COR-L47 (cell line): ENCODE results near the gene ARHGEF5.
"Not testable (repeated sequence)": the region's sequence is repeated elsewhere in the genome, so short reads cannot be mapped to it uniquely, and the experiment has no call there.

ENCODE experiments used
- DNase-seq: peaks from one replicate; lab custom pipeline; 2025; lab: John Stamatoyannopoulos, UW

ARHGEF5 gene

DNA sequence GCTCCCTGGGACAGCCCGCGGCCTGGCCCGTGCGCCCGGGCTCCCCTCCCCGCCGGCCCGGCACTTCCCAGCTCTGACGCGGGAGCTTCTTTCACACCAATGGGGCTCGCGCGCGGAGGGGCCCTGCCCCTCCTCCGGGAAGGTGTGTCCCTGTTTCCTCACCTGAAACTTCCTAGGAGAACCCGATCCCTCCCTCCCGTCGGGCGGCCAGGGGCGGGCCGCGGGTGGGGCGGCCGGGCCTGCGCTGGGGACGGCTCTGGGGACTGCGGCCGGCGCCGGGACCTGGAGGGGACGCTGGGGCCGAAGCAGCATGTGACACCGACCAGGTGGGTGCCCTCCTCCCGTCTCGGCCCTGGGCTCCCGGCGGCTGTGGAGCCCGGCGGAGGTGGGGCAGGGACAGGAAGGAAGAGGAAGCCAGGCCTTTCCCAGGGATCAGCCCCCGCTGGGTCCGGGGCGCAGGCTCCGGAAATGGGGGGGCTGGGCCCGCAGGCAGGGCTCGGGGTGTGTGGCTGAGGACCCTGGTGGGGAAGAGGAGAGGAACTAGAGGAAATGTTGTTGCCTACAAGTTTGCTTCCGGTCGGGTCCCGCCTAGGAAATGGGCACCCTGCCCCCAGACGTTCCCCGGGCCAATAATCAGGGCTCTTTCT is at the start of gene ARHGEF5:
ARHGEF5 (plus strand) TSS at position 227 of the 647 bp plus-strand sequence. CDS start 7,268 bp downstream, outside the sequence.
- not testable (repeated sequence) for DNase-seq

DNA sequence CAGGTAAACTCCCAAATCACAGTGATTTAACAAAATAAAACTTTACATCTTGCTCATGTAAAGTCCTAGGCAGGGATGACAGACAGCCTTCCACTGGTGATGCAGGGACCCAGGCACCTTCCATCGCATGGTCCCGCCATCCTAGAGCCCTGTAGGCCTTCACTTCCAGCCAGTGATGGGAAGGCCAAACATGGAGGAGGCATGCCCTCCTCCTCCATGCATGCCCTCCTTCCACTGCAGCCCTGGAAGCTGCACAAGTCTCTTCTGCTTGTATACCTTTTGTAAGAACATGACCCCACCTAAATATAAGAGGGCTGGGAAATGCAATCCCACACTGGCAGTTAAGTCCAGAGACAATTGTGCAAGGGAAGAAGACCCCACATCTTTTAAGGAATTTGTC is 45.5 kb upstream of the ARHGEF5 start:
- DNase-seq = not testable (repeated sequence)

DNA sequence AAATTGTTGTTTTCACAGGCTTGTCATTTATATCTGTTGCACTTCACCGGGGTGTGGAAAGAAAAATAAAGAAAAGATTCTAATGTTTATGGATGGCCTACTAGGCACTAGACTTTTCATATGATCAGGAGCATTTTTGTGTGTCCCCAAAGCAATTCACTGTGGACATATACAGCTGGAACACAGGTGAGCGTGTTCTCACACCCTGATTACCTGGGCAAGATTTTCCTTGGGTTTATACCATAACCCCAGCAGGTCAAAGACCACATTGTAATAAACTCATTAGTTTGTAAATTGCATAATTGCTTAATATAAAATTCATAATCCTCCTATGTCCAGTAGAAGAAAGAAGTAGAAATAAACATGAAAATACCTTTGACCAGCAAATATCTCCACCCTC is 44.0 kb upstream of the ARHGEF5 start:
- DNase-seq = not testable (repeated sequence)

DNA sequence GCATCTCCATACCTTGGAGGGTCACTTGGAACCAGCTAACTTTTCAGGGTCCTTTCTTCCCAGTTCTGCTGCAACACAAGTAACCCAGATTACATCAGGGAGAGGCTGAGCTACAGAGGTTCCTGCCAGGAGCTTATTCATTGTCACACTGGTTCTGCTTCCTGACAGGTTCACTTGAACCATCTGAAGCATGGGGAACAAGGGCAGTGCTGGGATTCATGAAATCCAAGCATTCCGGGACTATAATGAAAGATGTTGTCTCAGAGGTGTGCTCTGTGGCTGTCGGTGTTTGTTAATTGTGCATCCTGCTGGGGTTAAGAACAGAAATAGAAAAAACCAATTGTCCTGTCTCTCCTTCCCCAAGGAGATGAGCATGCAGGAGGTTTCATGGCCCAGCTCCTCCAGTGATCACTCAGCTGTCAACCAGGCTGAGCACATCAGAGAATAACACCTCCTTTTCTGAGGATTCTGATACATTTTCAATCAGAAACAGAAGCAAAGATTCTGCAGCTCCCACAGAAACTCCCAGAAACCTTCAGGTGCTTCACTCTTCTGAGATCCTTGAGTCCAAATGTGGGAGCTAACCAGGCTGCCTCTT is 43.2 kb upstream of the ARHGEF5 start, which contains the start of gene OR2A1:
OR2A1 (plus strand) TSS at position 548 of the 598 bp plus-strand sequence. CDS start 5,706 bp downstream, outside the sequence.
- DNase-seq = not testable (repeated sequence)

DNA sequence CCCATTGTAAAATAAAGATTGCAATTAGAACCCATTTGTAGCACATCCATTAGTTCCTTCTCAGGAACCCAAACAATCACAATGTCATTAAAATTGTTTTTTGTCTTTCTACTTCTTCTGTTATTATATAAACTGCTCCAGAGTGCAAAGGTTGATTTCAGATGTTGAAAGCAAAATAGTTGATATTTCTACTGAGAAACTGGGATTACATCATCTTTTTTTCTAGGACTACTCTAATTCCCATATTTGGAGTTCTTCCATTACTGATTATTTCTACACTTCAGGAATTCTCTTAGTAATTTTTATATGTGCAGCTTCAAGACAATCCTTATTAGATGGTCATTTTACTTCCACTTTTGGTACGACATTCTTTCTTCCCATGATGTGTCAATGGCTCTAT is 37.7 kb upstream of the ARHGEF5 start:
- DNase-seq = not testable (repeated sequence)

DNA sequence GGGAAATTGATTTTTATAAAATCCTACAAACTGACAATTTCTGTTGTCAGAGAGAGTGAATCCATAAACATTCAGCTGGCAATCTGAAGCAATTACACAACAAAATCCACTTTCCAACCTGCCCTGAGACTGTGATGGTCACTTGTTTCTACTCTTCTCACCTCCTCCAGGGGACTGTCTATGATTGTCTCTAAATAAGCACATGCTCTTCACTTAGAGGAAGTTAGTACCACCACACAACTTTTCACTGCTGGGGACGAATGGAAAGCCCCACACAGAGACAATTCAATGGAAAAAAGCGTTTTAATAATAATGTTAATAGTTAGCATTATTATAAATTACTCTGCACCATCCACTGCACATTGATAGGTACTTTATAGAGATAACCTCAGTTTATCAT is 35.7 kb upstream of the ARHGEF5 start:
- DNase-seq = not testable (repeated sequence)

DNA sequence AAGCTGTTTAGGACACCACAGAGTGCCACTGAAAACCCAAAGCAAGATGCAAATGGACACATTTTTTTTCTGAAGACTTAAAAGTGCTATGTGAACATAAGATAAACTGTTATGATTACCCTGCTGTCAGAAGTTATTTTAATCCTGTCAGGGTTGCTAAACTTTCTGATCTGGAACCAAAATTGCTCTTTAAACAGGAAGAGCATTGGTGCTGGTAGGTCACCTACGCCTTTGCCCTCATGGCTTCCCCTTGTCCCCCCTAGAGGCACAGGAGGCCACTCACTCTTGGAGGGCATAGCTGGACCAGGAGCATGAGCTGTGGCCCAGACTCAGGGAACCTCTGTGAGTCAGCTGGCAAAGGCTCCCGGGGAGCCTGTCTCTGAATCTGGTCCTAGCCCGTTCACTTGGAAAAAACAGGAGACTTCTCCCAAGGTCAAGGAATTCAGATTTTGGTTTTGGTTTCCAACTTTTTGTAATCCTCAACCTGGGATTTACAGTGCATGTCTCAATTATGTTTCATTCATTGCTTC is 33.5 kb upstream of the ARHGEF5 start:
- not testable (repeated sequence) for DNase-seq

DNA sequence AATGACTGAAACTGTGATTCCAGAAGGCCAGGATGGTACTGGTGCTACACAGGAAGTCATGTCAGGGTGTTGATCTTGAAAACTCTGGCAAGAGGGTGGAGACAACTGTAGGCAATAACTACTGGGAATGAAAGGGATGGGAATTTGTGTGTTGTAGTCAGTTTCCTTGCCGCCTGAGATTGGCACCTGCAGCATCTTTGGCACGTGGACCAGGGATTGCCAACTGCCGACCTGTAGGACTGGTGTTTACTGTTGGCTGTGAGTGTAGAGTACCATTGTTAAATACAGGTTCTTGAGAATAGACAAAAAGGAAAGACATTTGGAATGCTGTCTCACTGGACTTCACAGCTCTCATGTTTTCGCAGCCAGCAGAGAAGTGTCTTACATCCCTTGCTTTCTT is 31.8 kb upstream of the ARHGEF5 start:
- not testable (repeated sequence) for DNase-seq

DNA sequence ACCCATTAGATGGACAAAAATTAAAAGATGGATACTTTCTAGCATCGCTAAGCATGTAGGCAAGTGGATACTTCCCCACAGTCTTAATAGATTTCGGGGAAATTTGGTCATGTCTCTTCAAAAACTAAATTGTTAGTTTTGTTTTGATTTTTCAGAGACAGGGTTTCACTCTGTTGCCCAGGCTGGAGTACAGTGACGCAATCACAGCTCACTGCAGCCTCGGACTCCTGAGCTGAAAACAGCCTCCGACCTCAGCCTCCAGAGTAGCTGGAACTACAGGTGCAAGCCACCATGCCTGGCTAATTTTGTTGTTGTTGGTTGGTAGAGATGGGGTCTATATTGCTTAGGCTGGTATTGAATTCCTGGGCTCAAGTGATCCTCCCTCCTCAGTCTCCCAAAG is 29.3 kb upstream of the ARHGEF5 start:
- DNase-seq = not testable (repeated sequence)

DNA sequence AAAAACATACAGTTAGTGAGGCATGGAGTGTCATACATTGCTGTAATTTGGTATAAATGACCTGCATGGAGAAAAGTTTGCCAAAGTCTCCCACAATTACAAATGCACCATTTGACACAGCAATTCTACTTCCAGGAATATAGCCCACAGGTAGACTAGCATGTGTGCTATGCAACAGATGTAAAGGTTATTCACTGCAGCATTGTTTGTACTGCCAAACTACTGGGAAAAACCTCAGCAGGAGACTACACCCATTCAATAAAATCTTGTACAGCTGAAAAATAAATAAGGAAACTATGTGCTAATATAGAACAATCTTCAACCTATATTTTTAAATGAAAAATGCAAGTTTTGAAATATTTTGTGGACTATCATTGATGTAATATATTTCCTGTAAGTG is 25.2 kb upstream of the ARHGEF5 start:
- not testable (repeated sequence) for DNase-seq

DNA sequence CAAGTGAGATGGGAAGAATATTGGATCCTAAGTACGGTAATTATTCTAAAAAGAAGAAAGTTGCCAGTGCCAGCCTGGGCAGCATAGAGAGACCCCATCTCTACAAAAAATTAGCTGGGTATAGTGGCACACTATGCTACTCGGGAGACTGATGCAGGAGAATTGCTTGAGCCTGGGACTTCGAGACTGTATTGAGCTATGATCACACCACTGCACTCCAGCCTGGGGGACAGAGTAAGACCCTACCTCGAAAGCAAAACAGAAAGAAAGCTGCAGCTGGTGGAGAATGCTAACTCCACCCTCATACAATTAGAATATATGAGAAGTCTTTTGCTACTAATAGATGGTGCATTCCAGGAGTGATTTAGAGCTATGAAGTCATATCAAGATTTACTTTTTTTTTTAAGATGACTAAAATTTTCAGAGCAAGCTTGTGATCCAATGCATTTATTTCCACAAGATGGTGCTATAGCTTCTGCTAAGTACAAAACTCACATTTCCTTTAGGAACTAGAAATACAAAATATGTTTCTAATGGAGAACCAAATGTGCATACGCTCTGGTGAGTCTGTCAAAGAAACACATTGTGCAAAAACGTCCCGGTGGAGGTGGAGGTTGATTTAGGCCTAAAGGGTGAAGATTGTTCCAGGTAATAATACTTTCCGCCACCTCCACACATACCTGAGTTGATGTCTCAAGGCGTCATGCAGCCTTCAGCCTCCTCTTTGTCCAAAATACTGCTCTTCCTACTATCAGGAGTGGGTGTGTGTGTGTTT is 23.8 kb upstream of the ARHGEF5 start:
- not testable (repeated sequence) for DNase-seq

DNA sequence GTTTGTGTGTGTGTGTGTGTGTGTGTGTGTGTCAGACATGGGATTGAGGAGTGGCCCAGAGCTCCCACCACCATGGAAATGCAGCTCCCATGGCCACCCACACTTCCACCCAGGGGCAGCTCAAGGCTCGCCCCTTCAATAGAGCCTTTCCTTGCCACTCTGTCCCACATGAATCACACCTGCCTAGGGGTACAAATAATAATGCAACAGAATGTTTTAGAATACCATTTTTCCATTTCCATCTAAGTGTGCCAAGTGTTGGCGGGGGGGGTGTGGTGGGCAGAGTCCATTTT is 23.3 kb upstream of the ARHGEF5 start:
- not testable (repeated sequence) for DNase-seq

DNA sequence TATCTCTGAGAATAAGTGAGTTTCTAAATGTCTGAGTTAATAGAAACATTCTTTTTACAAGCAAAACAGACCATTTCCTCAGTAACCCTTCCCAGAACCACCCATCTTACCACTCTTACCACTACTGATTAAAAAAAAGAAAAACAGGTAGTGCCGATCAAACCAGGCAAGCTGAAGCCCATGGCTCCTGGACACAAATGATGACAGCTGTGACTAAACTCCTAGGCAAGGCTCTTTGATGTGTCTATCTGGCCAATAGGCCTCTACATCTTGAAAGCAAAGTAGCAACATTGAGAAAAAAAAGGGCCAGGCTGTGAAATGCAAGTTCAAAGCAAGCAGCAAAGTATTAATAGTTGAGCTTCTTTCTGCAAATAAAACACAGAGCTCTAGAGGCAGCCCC is 6.6 kb upstream of the ARHGEF5 start:
- DNase-seq = not testable (repeated sequence)

DNA sequence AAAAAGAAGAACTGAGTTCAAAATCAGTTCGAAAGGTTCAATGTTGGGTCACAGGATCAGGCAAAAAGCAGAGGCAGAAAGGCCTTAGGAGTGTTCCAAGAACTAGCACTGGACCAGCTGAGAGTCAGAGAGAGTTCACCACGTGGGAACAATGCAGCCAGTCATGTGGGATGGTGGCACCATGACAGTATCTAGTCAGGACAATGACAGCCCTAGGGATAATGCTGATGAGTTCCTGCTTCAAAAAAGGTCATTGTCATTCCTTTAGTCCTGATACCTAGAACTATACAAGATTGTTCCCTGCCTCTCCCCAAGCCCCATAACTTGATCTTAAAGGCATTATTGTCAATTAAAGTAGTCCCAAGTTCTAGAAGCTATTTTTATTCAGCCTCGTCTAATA is 3.5 kb upstream of the ARHGEF5 start:
- DNase-seq = not testable (repeated sequence)

DNA sequence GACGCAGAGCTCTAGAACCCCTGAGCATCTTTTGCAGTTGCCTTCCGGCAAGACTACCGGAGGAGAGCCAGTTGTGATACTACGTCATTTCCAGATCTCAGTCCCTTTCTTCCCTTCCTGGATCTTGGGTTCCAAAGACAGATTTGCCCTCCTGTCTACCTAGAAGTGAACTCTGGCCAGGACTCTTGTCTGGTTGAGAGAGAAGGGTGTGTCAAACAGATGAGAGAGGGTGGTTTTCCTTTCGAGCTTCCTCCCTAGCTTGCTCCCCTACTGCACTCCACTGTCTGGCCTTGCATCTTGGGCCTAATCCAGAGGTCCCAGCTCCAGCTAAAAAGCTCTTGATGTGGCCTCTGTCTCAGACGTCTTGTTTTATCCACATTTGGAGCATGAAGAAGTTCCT is 983 bp downstream of the ARHGEF5 start:
- DNase-seq = not testable (repeated sequence)

DNA sequence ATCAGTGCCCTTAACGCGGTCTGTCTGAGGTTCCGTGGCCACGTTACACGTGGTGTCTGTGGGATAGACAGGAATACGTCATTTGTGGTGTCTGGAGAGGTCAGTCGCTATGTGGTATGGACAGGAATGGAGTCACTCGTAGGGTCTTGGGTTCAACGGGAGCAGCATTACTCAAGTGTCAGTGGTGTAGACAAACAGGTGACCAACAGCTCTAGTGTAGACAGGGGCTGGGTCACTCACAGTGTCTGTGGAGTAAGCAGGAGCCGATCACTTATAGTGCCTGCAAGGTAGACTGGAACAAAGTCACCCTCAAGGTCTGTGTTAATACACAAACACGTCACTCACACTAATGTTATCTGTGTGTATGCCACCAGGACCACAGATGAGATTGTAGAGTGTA is 1.7 kb downstream of the ARHGEF5 start:
- not testable (repeated sequence) for DNase-seq

DNA sequence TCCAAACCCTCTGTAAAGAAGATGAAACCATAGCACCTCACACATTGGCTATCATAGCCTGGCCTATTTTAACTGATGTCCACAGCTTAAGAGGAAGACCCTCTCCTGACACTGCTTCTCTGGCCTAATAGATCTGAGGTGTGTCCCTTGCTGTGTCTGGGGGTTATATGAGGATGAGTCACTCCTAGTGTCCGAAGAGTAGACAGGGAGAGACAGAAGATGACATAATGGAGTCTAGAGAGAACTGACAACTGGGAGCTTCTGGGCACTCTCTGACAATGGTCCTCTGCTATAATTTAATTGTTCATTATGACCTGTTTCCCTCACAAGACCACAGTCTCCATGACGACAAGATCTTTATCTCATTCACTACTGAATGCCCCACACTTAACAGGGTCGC is 6.9 kb downstream of the ARHGEF5 start:
- DNase-seq = not testable (repeated sequence)

DNA sequence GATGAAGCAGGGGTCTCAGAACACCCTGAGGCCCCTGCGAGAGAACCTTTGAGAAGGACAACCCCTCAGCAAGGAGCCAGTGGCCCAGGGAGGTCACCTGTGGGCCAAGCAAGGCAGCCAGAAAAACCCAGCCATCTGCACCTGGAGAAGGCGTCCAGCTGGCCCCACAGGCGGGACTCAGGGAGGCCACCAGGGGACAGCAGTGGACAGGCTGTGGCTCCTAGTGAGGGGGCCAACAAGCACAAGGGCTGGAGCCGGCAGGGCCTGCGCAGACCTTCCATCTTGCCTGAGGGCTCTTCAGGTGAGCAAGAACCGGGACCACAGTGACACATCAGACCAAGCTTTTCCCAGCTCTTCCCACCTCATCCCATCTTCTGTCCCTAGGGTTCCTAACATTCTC is 10.3 kb downstream of the ARHGEF5 start:
- not testable (repeated sequence) for DNase-seq

DNA sequence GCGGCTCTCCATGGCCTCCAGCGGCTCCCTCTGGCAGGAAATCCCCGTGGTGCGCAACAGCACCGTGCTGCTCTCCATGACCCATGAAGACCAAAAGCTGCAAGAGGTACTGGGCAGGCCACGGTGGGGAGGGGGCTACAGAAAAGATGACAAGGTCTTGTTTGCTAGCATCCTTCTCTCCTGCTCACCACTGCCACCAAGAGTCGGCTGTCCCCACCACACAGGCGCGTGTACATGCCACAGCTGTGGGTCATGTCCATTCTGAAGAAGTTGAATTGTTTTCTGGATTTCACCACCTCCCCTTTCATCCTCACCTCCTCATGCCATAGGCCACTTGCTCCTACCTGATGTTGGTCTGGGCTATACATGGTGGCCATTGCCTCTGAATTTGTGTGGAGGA is 12.0 kb downstream of the ARHGEF5 start:
- not testable (repeated sequence) for DNase-seq

DNA sequence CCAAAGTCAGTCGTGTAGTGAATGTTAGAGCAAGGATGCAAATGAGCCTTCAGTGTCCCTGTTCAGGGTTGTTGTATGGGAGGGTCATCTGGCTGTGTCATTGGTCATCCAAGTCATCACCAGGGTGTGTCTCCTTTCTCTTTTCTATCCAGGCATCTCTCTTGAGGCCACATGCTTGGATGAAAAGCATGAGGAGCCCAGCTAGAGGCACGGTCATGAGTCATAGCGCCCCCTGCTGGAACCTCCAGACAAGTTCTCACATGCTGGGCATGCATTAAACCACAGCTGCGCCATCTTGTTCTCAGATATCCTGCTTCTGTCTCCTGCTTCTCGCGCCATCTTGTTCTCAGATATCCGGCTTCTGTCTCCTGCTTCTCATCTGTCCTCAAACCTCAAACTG is 14.0 kb downstream of the ARHGEF5 start:
- not testable (repeated sequence) for DNase-seq

DNA sequence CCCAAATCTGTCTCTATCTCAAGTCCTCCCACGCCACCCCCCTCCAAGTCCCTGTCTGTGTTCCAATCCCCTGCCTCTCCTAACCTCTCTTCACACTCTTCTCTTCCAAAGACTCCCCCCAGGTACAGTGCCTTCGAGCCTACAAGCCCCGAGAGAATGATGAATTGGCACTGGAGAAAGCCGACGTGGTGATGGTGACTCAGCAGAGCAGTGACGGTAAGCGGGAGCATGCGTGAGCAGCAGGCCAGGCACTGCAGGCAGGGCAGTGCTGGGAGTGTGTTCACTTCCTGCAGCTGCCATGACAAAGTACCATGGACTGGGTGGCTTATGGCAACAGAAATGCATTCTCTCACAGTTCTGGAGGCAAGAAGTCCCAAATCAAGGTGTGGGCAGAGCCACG is 23.4 kb downstream of the ARHGEF5 start:
- no peak for DNase-seq

DNA sequence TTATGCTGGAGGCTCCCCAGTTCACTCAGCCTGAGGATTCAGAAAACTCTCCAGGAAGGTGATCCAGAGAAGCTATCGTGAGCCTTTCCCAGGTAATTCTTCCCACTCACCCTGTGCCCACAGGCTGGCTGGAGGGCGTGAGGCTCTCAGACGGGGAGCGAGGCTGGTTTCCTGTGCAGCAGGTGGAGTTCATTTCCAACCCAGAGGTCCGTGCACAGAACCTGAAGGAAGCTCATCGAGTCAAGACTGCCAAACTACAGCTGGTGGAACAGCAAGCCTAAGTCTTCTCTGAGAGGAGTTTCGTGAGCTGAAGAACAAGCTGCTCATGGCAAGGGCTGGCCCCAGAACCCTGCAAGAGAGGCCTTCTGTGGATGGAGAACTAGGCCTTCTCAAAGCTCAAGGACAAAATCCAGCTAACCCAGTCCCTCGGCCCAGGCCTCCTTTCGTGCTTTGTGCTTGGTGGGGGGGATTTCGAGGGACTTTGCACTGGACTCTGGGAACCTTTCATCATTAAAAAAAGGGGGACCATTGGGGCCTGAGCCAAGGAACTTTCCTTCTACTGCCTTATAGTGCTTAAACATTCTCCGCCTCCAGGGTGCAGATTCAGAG is 24.7 kb downstream of the ARHGEF5 start:
- DNase-seq = no peak
